Measurements from ENCODE around the gene DGKZ.

Gene DGKZ

DNA sequence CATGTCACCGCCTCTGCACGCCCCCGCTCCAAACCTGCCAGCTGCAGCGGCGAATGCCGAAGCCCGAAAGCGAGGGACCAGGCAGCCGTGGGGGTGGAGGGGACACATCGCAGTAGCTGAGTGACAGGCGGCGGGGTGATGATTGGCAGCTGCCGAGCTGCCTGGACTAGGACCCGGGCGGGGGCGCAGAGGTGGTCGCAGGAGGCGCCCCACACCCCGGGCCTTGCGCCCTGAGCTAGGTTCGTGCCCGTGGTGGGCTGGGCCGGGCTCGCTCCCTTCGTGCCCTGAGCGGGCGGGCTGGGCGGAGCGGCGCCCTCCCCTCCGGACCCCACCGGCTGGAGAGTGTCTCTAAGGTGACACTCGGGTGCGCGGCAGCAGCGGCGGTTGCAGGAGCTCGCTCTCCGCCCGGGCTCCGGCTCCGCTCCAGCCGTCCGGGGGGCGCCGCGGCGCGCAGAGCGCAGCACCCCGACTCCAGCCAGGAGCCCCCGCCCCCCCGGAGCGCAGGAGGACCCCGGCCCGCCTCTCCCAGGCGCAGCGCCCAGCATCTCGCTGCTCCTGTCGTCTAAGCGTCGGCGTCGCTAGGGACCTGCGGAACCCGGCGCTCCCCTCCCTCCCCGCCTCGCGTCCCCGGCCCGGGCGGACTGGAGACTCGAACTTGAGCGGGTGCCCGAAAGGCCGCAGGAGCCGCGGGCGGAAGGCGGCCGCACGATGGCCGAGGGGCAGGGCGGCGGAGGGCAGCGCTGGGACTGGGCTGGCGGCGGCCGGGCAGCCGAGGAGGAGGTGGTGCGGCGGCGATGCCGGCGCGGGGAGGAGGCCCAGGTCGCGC is 14.5 kb upstream of the DGKZ start:
- no peak overlapping the region for H3K4me3 ChIP-seq
- in situ Hi-C loops (cut with MboI; ENCODE audit: low sequenced_read_pairs) = no loop called here
- peaks cover 13% of the 10 kb centered on the region; the same call in 1 of the 2 replicates for H3K27me3 ChIP-seq (ENCODE audit: low read depth)
- no peaks in the 10 kb centered on the region for H3K36me3 ChIP-seq (replicated peaks)
- H3K9me3 ChIP-seq = no peaks in the 10 kb centered on the region
- no peak for DNase-seq (ENCODE audit: low spot score in 2 of 2)
- no peaks in the 10 kb centered on the region for H3K4me1 ChIP-seq

DNA sequence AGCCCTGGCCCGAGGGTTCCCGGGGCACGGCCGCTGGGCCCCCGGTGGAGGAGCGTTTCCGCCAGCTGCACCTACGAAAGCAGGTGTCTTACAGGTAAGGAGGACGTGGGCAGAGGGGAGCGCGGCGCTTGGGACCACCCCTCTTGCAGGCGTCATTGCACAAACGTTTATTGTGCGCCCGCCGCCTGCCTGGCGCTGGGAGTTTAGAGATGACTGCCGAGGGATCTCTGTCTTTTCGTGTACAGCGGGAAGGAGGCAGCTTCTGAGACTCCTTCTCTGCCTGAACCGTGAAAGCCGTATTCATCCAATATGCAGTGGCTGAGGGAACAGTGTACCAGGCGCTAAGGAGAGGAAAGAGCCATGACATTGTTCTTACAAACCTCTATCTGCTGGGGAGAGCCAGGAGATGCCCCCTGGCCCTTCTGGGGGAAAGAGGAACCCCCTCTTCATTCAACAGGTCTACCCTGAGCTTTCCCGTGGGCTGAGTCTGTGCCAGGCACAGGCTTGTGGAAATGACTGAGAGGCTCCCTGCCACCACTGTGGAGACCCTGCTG is 13.8 kb upstream of the DGKZ start:
- Histone ChIP-seq H3K4me3 (no peak overlapping the region), H3K4me1 (peaks cover under 1% of the 10 kb centered on the region), H3K27me3 (ENCODE audit: low read depth) (peaks cover 13% of the 10 kb centered on the region; the same call in 1 of the 2 replicates), H3K36me3 (replicated peaks) (no peaks in the 10 kb centered on the region), H3K9me3 (no peaks in the 10 kb centered on the region)
- in situ Hi-C loops (cut with MboI; ENCODE audit: low sequenced_read_pairs) = no loop called here
- no peak for DNase-seq (ENCODE audit: low spot score in 2 of 2)

DNA sequence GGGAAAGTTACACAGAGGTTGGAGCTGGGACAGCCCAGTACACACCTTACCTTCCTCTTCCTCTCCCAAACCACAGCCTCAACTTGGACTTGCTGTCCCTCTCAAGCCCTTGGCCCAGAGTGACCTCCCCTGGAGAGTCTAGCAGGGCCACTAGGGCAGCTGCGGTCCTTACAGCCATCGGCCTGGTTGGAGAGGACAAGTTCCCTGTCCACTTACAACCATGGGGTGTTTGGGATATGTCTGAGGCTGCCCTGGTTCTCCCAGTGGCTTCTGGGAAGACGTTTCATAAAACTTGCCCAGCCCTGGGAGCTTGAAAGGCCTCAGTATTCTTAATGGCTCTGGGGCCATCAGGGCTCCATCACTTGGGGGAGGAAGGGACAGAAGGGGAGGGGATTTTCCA is 13.1 kb upstream of the DGKZ start:
- no peaks in the 10 kb centered on the region for H3K9me3 ChIP-seq

DNA sequence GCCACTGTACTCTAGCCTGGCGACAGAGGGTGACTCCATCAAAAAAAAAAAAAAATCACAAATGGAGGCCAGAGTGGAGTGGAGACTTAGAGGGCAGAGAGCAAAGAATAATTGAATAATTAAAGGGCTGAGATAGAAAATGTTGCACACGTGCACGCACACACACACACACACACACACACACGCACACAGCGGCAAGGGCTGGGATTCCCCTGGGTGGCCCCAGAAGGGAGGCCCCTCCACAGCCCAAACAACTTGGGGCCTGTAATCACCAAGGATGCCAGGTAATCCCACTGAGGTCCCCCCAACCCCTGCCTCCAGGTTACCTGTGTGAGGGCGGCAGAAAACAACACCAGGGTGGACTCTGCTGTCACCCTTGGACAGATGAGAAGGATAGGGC is 12.0 kb upstream of the DGKZ start:
- Histone ChIP-seq H3K27me3 (ENCODE audit: low read depth) (peaks cover 10% of the 10 kb centered on the region; the same call in 1 of the 2 replicates), H3K4me3 (no peak overlapping the region), H3K9me3 (no peaks in the 10 kb centered on the region), H3K36me3 (replicated peaks) (no peaks in the 10 kb centered on the region), H3K4me1 (peaks cover 12% of the 10 kb centered on the region)
- in situ Hi-C loops (cut with MboI; ENCODE audit: low sequenced_read_pairs) = no loop called here
- no peak for DNase-seq (ENCODE audit: low spot score in 2 of 2)

More for the DNA sequence above, 13.1 kb upstream of the DGKZ start:
- in situ Hi-C loops (cut with MboI; ENCODE audit: low sequenced_read_pairs) = no loop called here
- no peaks in the 10 kb centered on the region for H3K36me3 ChIP-seq (replicated peaks)
- peaks cover 7% of the 10 kb centered on the region for H3K4me1 ChIP-seq
- DNase-seq (ENCODE audit: low spot score in 2 of 2) = no peak
- H3K4me3 ChIP-seq = no peak overlapping the region
- H3K27me3 ChIP-seq (ENCODE audit: low read depth) = peaks cover 13% of the 10 kb centered on the region; the same call in 1 of the 2 replicates

DNA sequence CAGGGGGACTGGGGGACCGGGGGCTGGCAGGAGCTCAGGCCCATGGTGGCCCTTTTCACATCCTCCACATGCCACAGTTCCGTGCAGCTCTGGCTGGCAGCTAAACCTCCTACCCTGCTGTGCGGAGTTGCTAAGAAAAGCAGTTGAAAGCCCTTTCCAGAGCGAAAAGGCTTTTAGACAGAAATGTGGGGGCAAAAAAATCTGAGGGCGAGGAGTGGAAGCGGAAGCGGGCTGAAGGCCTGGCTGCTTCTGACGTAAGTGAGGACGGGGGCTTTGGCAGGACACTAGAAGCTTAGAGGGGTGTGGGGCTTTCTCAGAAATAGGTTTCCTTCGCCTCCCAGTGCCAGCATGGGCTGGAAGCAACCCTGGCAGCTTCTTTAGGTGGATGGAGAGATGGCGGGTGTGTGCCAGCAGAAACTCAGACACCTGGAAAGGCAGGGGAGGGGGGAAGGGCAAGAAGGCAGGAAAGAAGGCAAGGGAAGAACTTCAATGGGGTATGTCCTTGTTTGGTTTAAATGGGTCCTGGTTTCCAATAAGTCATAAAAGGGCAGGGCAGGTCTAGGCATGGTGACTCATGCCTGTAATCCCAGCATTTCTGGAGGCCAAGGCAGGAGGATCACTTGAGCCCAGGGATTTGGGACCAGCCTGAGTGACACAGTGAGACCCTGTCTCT is 11.2 kb upstream of the DGKZ start:
- Histone ChIP-seq H3K27me3 (ENCODE audit: low read depth) (peaks cover 4% of the 10 kb centered on the region; the same call in 1 of the 2 replicates), H3K9me3 (no peaks in the 10 kb centered on the region), H3K4me3 (no peak overlapping the region), H3K36me3 (replicated peaks) (no peaks in the 10 kb centered on the region), H3K4me1 (peaks cover 12% of the 10 kb centered on the region)
- no peak for DNase-seq (ENCODE audit: low spot score in 2 of 2)
- in situ Hi-C loops (cut with MboI; ENCODE audit: low sequenced_read_pairs) = no loop called here

DNA sequence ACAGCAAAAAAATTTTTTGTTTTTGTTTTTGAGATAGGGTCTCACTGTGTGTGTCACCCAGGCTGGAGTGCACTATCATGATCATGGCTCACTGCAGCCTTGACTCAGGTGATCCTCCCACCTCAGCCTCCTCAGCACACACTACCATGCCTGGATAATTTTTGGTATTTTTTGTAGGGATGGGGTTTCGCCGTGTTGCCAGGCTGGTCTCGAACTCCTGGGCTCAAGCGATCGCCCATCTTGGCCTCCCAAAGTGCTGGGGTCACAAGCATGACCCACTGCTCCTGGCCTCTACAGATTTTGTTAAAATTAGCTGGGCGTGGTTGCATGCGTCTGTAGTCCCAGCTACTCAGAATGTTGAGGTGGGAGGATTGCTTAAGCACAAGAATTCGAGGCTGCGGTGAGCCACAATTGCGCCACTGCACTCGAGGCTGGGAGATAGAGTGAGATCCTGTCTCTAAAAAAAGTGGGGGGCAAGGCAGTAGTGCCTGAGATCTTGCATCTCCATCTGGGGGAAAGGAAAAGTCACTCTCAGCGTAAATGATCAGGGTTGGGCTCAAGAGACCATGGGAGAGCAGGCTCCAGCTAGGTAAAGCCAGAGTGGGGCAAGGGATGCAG is 10.6 kb upstream of the DGKZ start:
- H3K9me3 ChIP-seq = no peaks in the 10 kb centered on the region
- no peak for DNase-seq (ENCODE audit: low spot score in 2 of 2)
- no peaks in the 10 kb centered on the region for H3K27me3 ChIP-seq (ENCODE audit: low read depth)
- H3K4me3 ChIP-seq = no peak overlapping the region
- H3K36me3 ChIP-seq (replicated peaks) = no peaks in the 10 kb centered on the region
- in situ Hi-C loops (cut with MboI; ENCODE audit: low sequenced_read_pairs) = no loop called here
- peaks cover 12% of the 10 kb centered on the region for H3K4me1 ChIP-seq

DNA sequence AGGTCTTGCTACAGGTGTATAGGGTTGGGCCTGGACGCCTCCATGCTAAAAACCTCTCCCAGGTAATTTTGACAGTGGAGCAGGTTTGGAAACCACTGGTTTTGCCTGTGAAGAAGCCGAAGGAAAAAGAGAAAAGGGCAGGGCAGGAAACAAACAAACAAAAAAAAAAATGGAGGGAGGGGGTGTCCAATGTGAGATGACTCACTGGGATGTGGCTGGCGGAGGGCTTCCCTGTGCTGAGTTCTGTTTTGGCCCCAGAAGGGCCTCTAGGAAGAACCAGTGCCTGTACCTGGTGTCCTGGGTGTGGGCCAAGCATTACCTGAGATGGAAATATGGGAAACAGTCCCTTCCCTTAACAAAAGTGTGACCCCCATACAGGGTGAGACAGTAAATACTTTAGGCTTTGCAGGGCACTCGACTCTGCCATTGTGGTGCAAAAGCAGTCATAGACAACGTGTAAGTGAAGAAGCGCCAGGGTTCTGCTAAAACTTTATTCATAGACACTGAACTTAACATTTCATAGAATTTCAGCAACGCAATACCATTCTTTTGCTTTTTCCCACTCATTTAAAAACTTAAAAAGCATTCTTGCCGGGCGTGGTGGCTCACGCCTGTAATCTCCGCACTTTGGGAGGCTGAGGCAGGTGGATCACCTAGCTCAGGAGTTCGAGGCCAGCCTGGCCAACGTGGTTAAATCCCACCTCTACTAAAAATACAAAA is 9.5 kb upstream of the DGKZ start:
- DNase-seq (ENCODE audit: low spot score in 2 of 2) = no peak
- in situ Hi-C loops (cut with MboI; ENCODE audit: low sequenced_read_pairs) = no loop called here
- Histone ChIP-seq H3K36me3 (replicated peaks) (no peaks in the 10 kb centered on the region), H3K9me3 (no peaks in the 10 kb centered on the region), H3K4me3 (no peak overlapping the region), H3K4me1 (peaks cover 12% of the 10 kb centered on the region), H3K27me3 (ENCODE audit: low read depth) (no peaks in the 10 kb centered on the region)

DNA sequence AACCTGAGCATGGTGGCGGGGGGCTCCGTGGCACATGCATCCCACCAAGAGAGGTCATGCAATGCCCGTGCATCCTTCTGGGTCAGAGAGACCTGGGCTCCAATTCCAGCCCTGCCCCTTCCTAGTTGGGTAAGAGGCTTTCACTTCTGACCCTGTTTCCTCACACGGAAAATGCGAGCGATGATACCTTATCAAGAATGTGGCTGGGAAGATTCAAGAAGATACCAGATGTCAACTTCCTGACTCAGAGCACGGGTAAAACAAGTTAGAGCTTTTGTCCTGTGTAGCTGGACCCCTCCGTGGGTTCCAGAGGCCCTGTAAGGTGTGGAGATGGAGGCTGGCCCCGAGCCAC is 8.7 kb upstream of the DGKZ start:
- DNase-seq (ENCODE audit: low spot score in 2 of 2) = no peak

DNA sequence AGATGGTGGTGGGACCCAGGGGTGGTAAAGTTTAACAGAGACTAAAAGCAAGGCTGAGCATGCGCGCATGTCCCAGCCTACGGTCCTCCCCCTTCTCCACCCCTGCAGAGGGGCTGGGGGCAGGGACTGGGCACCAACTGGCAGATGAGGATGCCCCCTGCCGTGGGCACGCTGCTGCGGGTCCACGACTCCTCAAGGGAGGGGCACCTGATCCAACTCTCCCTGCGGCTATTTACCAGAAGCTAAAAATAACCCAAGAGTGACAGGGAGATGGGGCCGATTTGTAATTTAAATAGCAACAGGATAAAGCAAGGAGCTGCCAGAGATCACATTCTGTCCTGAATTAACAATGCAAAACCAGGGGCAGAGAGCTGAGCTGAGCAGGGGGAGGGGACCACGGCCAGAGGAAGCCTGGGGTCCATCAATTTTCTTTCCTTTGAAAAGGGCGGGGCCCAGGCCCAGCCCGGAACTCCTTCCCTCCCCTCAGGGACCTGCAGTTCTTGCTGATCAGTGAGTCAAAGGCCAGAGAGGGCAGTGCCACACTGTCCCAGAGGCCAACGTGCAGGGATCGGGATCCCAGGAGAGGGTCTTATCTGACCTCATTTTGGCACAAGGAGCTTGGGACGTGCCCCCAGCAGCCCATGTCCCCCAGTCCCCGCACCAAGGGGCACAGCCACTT is 8.1 kb upstream of the DGKZ start:
- Histone ChIP-seq H3K4me3 (no peak overlapping the region), H3K36me3 (replicated peaks) (no peaks in the 10 kb centered on the region), H3K27me3 (ENCODE audit: low read depth) (no peaks in the 10 kb centered on the region), H3K4me1 (peaks cover 12% of the 10 kb centered on the region), H3K9me3 (no peaks in the 10 kb centered on the region)
- in situ Hi-C loops (cut with MboI; ENCODE audit: low sequenced_read_pairs) = no loop called here
- peak; percentile 85 to 87 for DNase-seq (ENCODE audit: low spot score in 2 of 2)

More for the DNA sequence above, 8.7 kb upstream of the DGKZ start:
- H3K4me1 ChIP-seq = peaks cover 12% of the 10 kb centered on the region
- in situ Hi-C loops (cut with MboI; ENCODE audit: low sequenced_read_pairs) = no loop called here
- no peaks in the 10 kb centered on the region for H3K27me3 ChIP-seq (ENCODE audit: low read depth)
- no peaks in the 10 kb centered on the region for H3K9me3 ChIP-seq
- H3K36me3 ChIP-seq (replicated peaks) = no peaks in the 10 kb centered on the region
- H3K4me3 ChIP-seq = no peak overlapping the region

DNA sequence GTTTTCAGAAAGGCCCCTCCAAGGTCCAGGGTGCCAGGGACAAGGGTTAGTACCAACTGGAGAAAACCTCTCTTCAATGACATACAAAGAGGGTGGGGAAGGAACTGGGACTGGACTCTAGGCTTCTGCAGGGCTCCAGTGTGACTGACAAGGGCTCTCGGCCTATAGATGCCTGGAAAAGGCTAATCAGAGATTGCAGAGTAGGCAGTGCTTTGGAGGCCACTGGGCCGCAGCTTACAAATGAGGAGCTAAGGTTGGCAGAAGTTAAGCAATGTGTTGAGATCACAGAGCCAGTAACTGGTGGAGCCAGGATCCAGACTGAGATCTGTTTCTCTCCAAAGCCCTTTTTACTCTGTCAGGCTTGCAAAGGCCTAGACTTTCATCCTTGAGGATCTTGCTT is 7.4 kb upstream of the DGKZ start:
- no peak for DNase-seq (ENCODE audit: low spot score in 2 of 2)
- no peaks in the 10 kb centered on the region for H3K27me3 ChIP-seq (ENCODE audit: low read depth)
- no peak overlapping the region for H3K4me3 ChIP-seq
- H3K9me3 ChIP-seq = no peaks in the 10 kb centered on the region
- H3K4me1 ChIP-seq = peaks cover 12% of the 10 kb centered on the region
- in situ Hi-C loops (cut with MboI; ENCODE audit: low sequenced_read_pairs) = no loop called here
- no peaks in the 10 kb centered on the region for H3K36me3 ChIP-seq (replicated peaks)

DNA sequence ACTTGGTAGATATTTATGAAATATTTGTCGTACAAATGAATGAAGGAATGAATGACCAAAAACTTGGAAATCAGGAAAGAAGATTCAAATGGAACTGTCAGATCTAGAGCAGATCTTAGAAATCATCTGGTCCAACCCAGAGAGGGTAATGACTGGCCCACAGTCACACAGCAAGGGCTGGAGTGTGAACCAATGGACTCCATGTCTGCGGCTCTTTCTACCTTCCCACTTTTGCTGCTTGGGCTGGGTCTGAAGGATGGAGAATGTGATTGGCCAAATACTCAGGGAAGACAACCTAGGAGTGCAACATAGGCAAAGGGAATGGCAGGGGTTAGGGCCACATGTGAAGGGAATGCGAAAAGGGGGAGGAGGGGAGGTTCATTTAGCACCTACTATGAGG is 5.8 kb upstream of the DGKZ start:
- Histone ChIP-seq H3K36me3 (replicated peaks) (no peaks in the 10 kb centered on the region), H3K27me3 (ENCODE audit: low read depth) (no peaks in the 10 kb centered on the region), H3K4me3 (no peak overlapping the region), H3K9me3 (no peaks in the 10 kb centered on the region), H3K4me1 (peaks cover 12% of the 10 kb centered on the region)
- DNase-seq (ENCODE audit: low spot score in 2 of 2) = no peak
- in situ Hi-C loops (cut with MboI; ENCODE audit: low sequenced_read_pairs) = no loop called here

DNA sequence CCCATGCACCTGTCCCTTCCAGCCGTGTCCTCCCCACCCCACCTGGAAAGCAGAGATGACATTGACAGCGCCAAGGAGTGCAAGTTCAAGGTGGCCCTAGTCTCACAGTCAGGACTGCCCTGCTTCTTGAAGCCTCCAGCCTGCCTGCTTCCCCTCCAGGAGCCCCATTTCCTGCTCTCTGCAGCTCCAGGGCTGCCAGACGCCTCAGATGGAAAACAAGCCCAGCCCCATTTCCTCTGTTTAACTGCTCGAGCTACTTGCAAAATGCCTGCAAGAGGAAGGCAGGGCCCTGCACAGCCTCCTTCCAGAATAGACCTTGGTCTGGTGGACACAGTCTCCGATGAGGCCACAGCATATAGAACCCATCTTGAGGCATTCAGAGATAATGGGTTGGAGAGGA is 5.0 kb upstream of the DGKZ start:
- DNase-seq (ENCODE audit: low spot score in 2 of 2) = no peak
- Histone ChIP-seq H3K4me1 (peaks cover 16% of the 10 kb centered on the region), H3K4me3 (no peak overlapping the region)

DNA sequence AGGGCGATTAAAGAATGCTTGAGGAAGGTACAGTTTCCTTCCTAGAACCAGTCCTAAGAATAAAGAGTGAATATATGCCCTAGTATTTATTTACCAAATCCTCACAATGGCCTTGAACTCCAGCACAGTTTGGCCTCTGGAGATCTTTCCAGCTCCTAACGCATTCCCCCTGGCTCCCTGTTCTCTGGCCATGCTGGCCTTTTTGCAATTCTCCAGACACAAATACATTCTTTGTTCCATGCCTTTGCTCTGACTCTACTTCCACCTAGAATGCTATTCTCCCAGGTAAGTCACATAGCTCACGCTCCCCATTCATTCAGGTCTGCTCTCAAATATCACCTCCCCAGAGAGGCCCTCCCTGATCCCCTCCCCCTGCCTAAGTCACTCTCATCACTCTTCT is 3.7 kb upstream of the DGKZ start:
- in situ Hi-C loops (cut with MboI; ENCODE audit: low sequenced_read_pairs) = no loop called here
- Histone ChIP-seq H3K4me3 (no peak overlapping the region), H3K36me3 (replicated peaks) (no peaks in the 10 kb centered on the region), H3K27me3 (ENCODE audit: low read depth) (no peaks in the 10 kb centered on the region), H3K4me1 (peaks cover 15% of the 10 kb centered on the region), H3K9me3 (no peaks in the 10 kb centered on the region)
- no peak for DNase-seq (ENCODE audit: low spot score in 2 of 2)

More for the DNA sequence above, 5.0 kb upstream of the DGKZ start:
- Histone ChIP-seq H3K27me3 (ENCODE audit: low read depth) (no peaks in the 10 kb centered on the region), H3K9me3 (no peaks in the 10 kb centered on the region), H3K36me3 (replicated peaks) (no peaks in the 10 kb centered on the region)
- in situ Hi-C loops (cut with MboI; ENCODE audit: low sequenced_read_pairs) = no loop called here
